H1 (cell line): ENCODE measurements around the gene KLK5. TPM values are rescaled to one million over a fixed set of nuclear protein-coding genes. Genes with fewer than 3 reads are reported as not detected.

Experiments used
- CTCF ChIA-PET: fragments of 300-600 bp; sonication (Branson Sonifier 250); formaldehyde crosslinking; loops from one replicate; lab custom pipeline; 2021; ENCODE audit not compliant: partially characterized antibody; lab: Charles Lee
- POLR2A ChIA-PET: fragments of 300-600 bp; sonication (Branson Sonifier 250); formaldehyde crosslinking; loops from one replicate; lab custom pipeline; 2021; ENCODE audit warnings: inconsistent platforms; ENCODE audit not compliant: partially characterized antibody; lab: Charles Lee
- DNase-seq, 2 experiments: peaks; one replicate each; pipeline versions ENCODE4 v3.0.0 to v3.0.0-alpha.2; 2010 to 2022; ENCODE audit warnings: low spot score in 2 of 2, low read depth in 1 of 2, mixed read lengths in 1 of 2
- FAIRE-seq: peaks from 2 replicates; lab custom pipeline; 2011; peaks lifted over from hg19 to GRCh38; lab: Jason Lieb, UNC
- H2AFZ ChIP-seq: 2 replicates; pipeline ENCODE4 v1.8.1; 2012; ENCODE audit warnings: low read length, inconsistent platforms
- H2AK5ac ChIP-seq: 2 replicates; pipeline ENCODE4 v1.6.1; 2013; ENCODE audit warnings: low read depth, low read length
- H2BK120ac ChIP-seq: replicated peaks from 2 replicates; pipeline ENCODE3; 2013; ENCODE audit warnings: low read depth, low read length, inconsistent platforms
- H2BK12ac ChIP-seq: 2 replicates; pipeline ENCODE4 v1.6.1; 2013; ENCODE audit warnings: low read depth, low read length
- H2BK15ac ChIP-seq: 2 replicates; pipeline ENCODE4 v1.6.1; 2013; ENCODE audit warnings: low read length
- H2BK20ac ChIP-seq: 2 replicates; pipeline ENCODE4 v1.6.1; 2013; ENCODE audit warnings: low read length
- H2BK5ac ChIP-seq: 2 replicates; pipeline ENCODE4 v1.6.1; 2013; ENCODE audit warnings: low read depth, low read length
- H3K14ac ChIP-seq: 2 replicates; pipeline ENCODE4 v1.6.1; 2013; ENCODE audit warnings: inconsistent platforms; ENCODE audit not compliant: insufficient read length
- H3K18ac ChIP-seq: 2 replicates; pipeline ENCODE4 v1.6.1; 2013; ENCODE audit warnings: low read length; ENCODE audit errors: extremely low read depth
- H3K23ac ChIP-seq: 2 replicates; pipeline ENCODE4 v1.6.1; 2013; ENCODE audit warnings: inconsistent platforms; ENCODE audit not compliant: insufficient read length
- H3K23me2 ChIP-seq: 2 replicates; pipeline ENCODE4 v1.6.1; 2013; ENCODE audit warnings: low read depth, low read length
- H3K27ac ChIP-seq: 2 replicates; pipeline ENCODE4 v1.6.1; 2011; ENCODE audit warnings: low read depth, low read length, inconsistent platforms
- H3K27me3 ChIP-seq, 4 experiments: replicated peaks in 1 of 4; 1 replicate in 1 of 4; 2 replicates in 3 of 4; pipeline versions ENCODE4 v1.6.1 to v1.8.1; 2011 to 2013; ENCODE audit warnings: low read length in 3 of 4, mild to moderate bottlenecking in 3 of 4, inconsistent platforms in 2 of 4, mixed read lengths in 2 of 4, moderate library complexity in 1 of 4; ENCODE audit not compliant: control insufficient read depth in 3 of 4, insufficient read depth in 3 of 4; ENCODE audit errors: extremely low read depth in 1 of 4
- H3K36me3 ChIP-seq, 4 experiments: 2 replicates each; pipeline versions ENCODE4 v1.6.1 to v1.8.1; 2011 to 2013; ENCODE audit warnings: mild to moderate bottlenecking in 4 of 4, low read length in 3 of 4, moderate library complexity in 2 of 4, control low read depth in 1 of 4, inconsistent platforms in 1 of 4; ENCODE audit not compliant: insufficient read depth in 4 of 4, control insufficient read depth in 2 of 4
- H3K4ac ChIP-seq: replicated peaks from 2 replicates; pipeline ENCODE3; 2013; ENCODE audit warnings: low read length, low read depth, mixed read lengths, inconsistent platforms; ENCODE audit not compliant: insufficient read length
- H3K4me1 ChIP-seq, 4 experiments: replicated peaks in 1 of 4; 1 replicate in 1 of 4; 2 replicates in 3 of 4; pipeline versions ENCODE4 v1.6.1 to v1.8.1; 2011 to 2013; ENCODE audit warnings: low read length in 3 of 4, inconsistent platforms in 2 of 4, mixed read lengths in 1 of 4; ENCODE audit not compliant: insufficient read depth in 4 of 4, control insufficient read depth in 3 of 4
- H3K4me2 ChIP-seq, 2 experiments: 2 replicates each; pipeline versions ENCODE4 v1.6.1 to v1.8.1; 2011 to 2013; ENCODE audit warnings: low read depth in 2 of 2, low read length in 2 of 2, control low read depth in 1 of 2, inconsistent platforms in 1 of 2, mild to moderate bottlenecking in 1 of 2; ENCODE audit not compliant: insufficient read depth in 1 of 2
- H3K4me3 ChIP-seq, 4 experiments: fragments of 200-600, 300-600 bp in 1 of 4; sonication (generic), shearing (Covaris generic), sonication (Bioruptor Twin) in 1 of 4; 2 replicates each; pipeline versions ENCODE4 v1.5.1 to v1.8.1; 2011 to 2016; ENCODE audit warnings: low read length in 4 of 4, low read depth in 3 of 4, control low read depth in 2 of 4, inconsistent platforms in 2 of 4, mild to moderate bottlenecking in 2 of 4, mixed read lengths in 1 of 4, moderate library complexity in 1 of 4; ENCODE audit not compliant: insufficient read depth in 2 of 4; ENCODE audit errors: extremely low read depth in 1 of 4
- H3K56ac ChIP-seq: replicated peaks from 2 replicates; pipeline ENCODE3; 2013; ENCODE audit warnings: low read depth, mild to moderate bottlenecking, mixed read lengths, low read length, inconsistent platforms; ENCODE audit not compliant: insufficient read length
- H3K79me1 ChIP-seq: 2 replicates; pipeline ENCODE4 v1.6.1; 2013; ENCODE audit warnings: low read depth, low read length, control low read depth
- H3K79me2 ChIP-seq, 2 experiments: 2 replicates each; pipeline versions ENCODE4 v1.6.1 to v1.8.1; 2012 to 2013; ENCODE audit warnings: low read length in 2 of 2, mild to moderate bottlenecking in 2 of 2, inconsistent platforms in 1 of 2; ENCODE audit not compliant: insufficient read depth in 2 of 2, control insufficient read depth in 1 of 2
- H3K9ac ChIP-seq, 4 experiments: replicated peaks in 1 of 4; 1 replicate in 1 of 4; 2 replicates in 3 of 4; pipeline versions ENCODE4 v1.6.1 to v1.8.1; 2011 to 2013; ENCODE audit warnings: low read depth in 3 of 4, low read length in 3 of 4, control low read depth in 2 of 4, mild to moderate bottlenecking in 2 of 4, moderate library complexity in 2 of 4, inconsistent platforms in 1 of 4; ENCODE audit errors: extremely low read depth in 1 of 4
- H3K9me3 ChIP-seq, 2 experiments: 2 replicates each; pipeline versions ENCODE4 v1.6.1 to v1.8.1; 2012 to 2013; ENCODE audit warnings: mild to moderate bottlenecking in 2 of 2, moderate library complexity in 2 of 2, control low read depth in 1 of 2, inconsistent platforms in 1 of 2, low read depth in 1 of 2, low read length in 1 of 2, mixed read lengths in 1 of 2; ENCODE audit not compliant: insufficient read depth in 2 of 2
- H4K20me1 ChIP-seq, 2 experiments: replicated peaks in 1 of 2; 2 replicates each; pipeline versions ENCODE3 to v1.8.1; 2011 to 2013; ENCODE audit warnings: inconsistent platforms in 2 of 2, low read length in 2 of 2, mild to moderate bottlenecking in 1 of 2; ENCODE audit not compliant: insufficient read depth in 2 of 2, control insufficient read depth in 1 of 2
- H4K5ac ChIP-seq: 2 replicates; pipeline ENCODE4 v1.6.1; 2013; ENCODE audit warnings: low read length, low read depth, mixed read lengths, inconsistent platforms; ENCODE audit not compliant: insufficient read length
- H4K8ac ChIP-seq: 2 replicates; pipeline ENCODE4 v1.8.0; 2013; ENCODE audit warnings: mild to moderate bottlenecking, moderate library complexity, low read length, inconsistent platforms; ENCODE audit not compliant: insufficient read depth; ENCODE audit errors: extremely low read depth
- H4K91ac ChIP-seq: replicated peaks from 2 replicates; pipeline ENCODE3; 2013; ENCODE audit warnings: low read length, mixed read lengths, inconsistent platforms; ENCODE audit not compliant: insufficient read length
- ATF3 ChIP-seq: IDR thresholded peaks from 2 replicates; pipeline ENCODE4 v1.6.1; 2011; ENCODE audit warnings: low read depth, mild to moderate bottlenecking, low read length; ENCODE audit not compliant: insufficient read depth
- CHD2 ChIP-seq: IDR thresholded peaks from 2 replicates; pipeline ENCODE4 v1.6.1; 2012; ENCODE audit warnings: low read length, improper control_type of control experiment
- CTBP2 ChIP-seq: IDR thresholded peaks from 2 replicates; pipeline ENCODE4 v1.7.0; 2011; ENCODE audit warnings: borderline replicate concordance, mild to moderate bottlenecking, moderate library complexity, mixed read lengths, low read length; ENCODE audit not compliant: insufficient read depth, insufficient read length
- MAX ChIP-seq: IDR thresholded peaks from 2 replicates; pipeline ENCODE4 v1.6.1; 2012; ENCODE audit warnings: inconsistent platforms
- NANOG ChIP-seq: IDR thresholded peaks from 2 replicates; pipeline ENCODE4 v1.6.1; 2011; ENCODE audit warnings: low read length, low read depth, mild to moderate bottlenecking, inconsistent platforms; ENCODE audit not compliant: insufficient read depth, poor library complexity, severe bottlenecking
- SP1 ChIP-seq: IDR thresholded peaks from 2 replicates; pipeline ENCODE4 v1.6.1; 2011; ENCODE audit warnings: low read depth, low read length
- SUZ12 ChIP-seq: fragments of 200-600 bp; sonication (generic); IDR thresholded peaks from 2 replicates; pipeline ENCODE4 v1.6.1; 2012; ENCODE audit warnings: mild to moderate bottlenecking, inconsistent platforms, low read length, moderate library complexity, mixed read lengths
- USF2 ChIP-seq: IDR thresholded peaks from 2 replicates; pipeline ENCODE4 v1.6.1; 2011; ENCODE audit warnings: low read length, improper control_type of control experiment
- YY1 ChIP-seq: IDR thresholded peaks from 2 replicates; pipeline ENCODE4 v1.6.1; 2011; ENCODE audit warnings: low read depth, mild to moderate bottlenecking, low read length
- WGBS, 2 experiments: shearing (Covaris generic) in 1 of 2; methylation state at CpG; one replicate each; pipeline versions ENCODE4 v1.1.6 to v1.1.7; 2013 to 2015; ENCODE audit warnings: low lambda C conversion rate in 2 of 2, mixed read lengths in 2 of 2, inconsistent platforms in 1 of 2, low coverage in 1 of 2, missing lambda C conversion rate in 1 of 2; ENCODE audit not compliant: insufficient replicate concordance in 2 of 2, insufficient coverage in 1 of 2, insufficient read length in 1 of 2; ENCODE audit errors: extremely low coverage in 1 of 2, missing lambda C conversion rate in 1 of 2; 5-methylcytosine and 5-hydroxymethylcytosine counted together
- polyA plus RNA-seq, 7 experiments: library from polyadenylated mRNA; depleted of rRNA in 3 of 7; stranded (reverse) in 5 of 7; unstranded in 2 of 7; fragments of >200 nt in 5 of 7; fragments of 200-250 nt in 2 of 7; gene quantifications; 1 replicate in 5 of 7; 2 replicates in 1 of 7; 4 replicates in 1 of 7; pipeline versions ENCODE4 v1.2.1 to v1.2.3, GENCODE V29; 2011 to 2013; ENCODE audit warnings: missing spikeins in 2 of 7, mixed read lengths in 2 of 7
- total RNA-seq: library from RNA; stranded (reverse); fragmentation: NEBNext Ultra II Directional; extraction: Animal tissue kit (Norgen Biotek cat#: 25700); gene quantifications from 2 replicates; pipeline ENCODE4 v1.2.1, GENCODE V29; 2021

The KLK5 gene
- total and polyA plus RNA-seq, 2 of the 8 experiments (the other 6 are each of a cell fraction or from before 2014, with no cell fraction given), result 0.76 to 2.0 TPM

GRCh38 chr19:50994129-50994528 is 41.3 kb upstream of the KLK5 start:
- no peak for DNase-seq

More at GRCh38 chr19:50994129-50994528, 41.3 kb upstream of the KLK5 start:
- Histone ChIP-seq H2BK20ac (no peak overlapping the region), H3K4ac (no peak overlapping the region), H2BK120ac (no peak overlapping the region), H3K4me3 (no peak overlapping the region), H4K8ac (no peak overlapping the region), H3K9me3 (no peaks in the 10 kb centered on the region), H3K27ac (no peak overlapping the region), H3K36me3 (no peaks in the 10 kb centered on the region), H3K18ac (no peak overlapping the region), H3K4me1 (peaks cover 0 to 2% (median 0%) of the 10 kb centered on the region in 4 experiments; a peak in 1 of 7 replicates), H3K9ac (no peak overlapping the region), H3K23ac (no peak overlapping the region), H3K23me2 (peaks cover 2% of the 10 kb centered on the region; the same call in 1 of the 2 replicates), H3K56ac (no peak overlapping the region), H3K27me3 (no peaks in the 10 kb centered on the region), H2BK5ac (no peak overlapping the region), H3K14ac (no peak overlapping the region), H2BK12ac (no peak overlapping the region), H3K79me2 (no peaks in the 10 kb centered on the region), H4K91ac (no peak overlapping the region), H3K79me1 (no peaks in the 10 kb centered on the region), H2AFZ (no peak overlapping the region), H3K4me2 (no peak overlapping the region), H2BK15ac (no peak overlapping the region), H4K5ac (no peak overlapping the region), H4K20me1 (no peaks in the 10 kb centered on the region), H2AK5ac (no peak overlapping the region)
- POLR2A ChIA-PET, result interaction anchor here (0.6 to 1.7 kb wide), 3 partner anchors 14 to 46 kb away, joined by 3 to 4 read pairs (median 4); no protein-coding TSS in a partner anchor
- 76% methylated on average over 2 of the region's 2 CpGs; no CpG with 5 or more reads in 1 of the 2 experiments for WGBS, 2 experiments
- CTCF ChIA-PET, result interaction anchor here (1.2 to 2.1 kb wide), 4 partner anchors 23 to 103 kb away, joined by 3 to 15 read pairs (median 3); no protein-coding TSS in a partner anchor
- FAIRE-seq, result peak; percentile 71
- no peak for TF ChIP-seq CHD2
- no peak for TF ChIP-seq CTBP2
- TF ChIP-seq USF2, result peak; percentile 80
- peak; percentile 45; the same call in 1 of the 2 replicates for TF ChIP-seq ATF3
- no peak for TF ChIP-seq SUZ12
- TF ChIP-seq SP1, result peak; percentile 80
- no peak for TF ChIP-seq NANOG
- no peak for TF ChIP-seq MAX
- peak; percentile 72 for TF ChIP-seq YY1
